ENCODE data around the gene ZBTB39.
"Not testable (repeated sequence)": the region's sequence is repeated elsewhere in the genome, so short reads cannot be mapped to it uniquely, and the experiment has no call there.

The ZBTB39 gene

GRCh38 chr12:57005980-57006808 lies at the start of gene ZBTB39:
ZBTB39 (minus strand) TSS chr12:57006546; CDS start chr12:57004917, 1,629 bp downstream.
- DNase-seq, result peak; percentile 60

DNA sequence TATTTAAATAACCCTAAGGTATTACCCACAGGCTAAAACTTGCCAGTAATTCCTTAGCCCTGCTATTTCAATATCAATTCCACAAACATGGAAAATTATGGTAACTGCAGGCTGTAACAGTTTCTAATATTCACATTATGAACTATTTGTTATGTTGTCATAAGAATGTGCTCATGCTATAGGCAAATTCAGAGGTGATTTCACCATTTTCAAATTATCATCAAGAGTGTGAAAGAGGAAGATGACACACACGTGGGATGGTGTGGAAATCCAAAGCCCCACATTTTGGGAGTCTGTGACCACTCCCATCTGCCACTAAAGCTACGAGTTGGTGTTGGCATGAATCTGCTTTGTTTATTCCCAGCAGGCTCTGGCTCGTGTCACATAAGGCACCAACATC lies 49.5 kb upstream of the ZBTB39 start:
- DNase-seq, result no peak

GRCh38 chr12:57053901-57054300 lies 47.6 kb upstream of the ZBTB39 start:
- DNase-seq, result not testable (repeated sequence)

GRCh38 chr12:57053146-57053545 lies 46.8 kb upstream of the ZBTB39 start:
- not testable (repeated sequence) for DNase-seq

DNA sequence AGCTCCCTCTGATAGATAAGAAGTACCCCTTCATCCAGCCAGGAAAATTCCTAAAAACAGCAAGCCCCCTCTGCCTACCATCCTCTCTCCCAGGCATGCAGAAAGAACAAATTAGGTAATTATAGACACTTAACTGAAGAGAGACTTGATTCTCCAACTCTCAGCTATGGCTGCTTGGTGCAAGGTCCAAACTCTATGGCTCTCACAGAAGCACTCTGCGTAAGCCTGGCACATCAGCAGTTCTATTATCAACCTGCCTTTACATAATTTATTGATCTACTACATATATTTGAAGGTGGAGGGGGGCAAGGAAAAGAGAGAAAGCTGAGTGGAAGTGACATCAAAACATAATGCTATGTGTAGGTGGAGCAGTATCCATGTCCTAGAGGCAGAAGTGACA lies 44.7 kb upstream of the ZBTB39 start:
- DNase-seq, result no peak

DNA sequence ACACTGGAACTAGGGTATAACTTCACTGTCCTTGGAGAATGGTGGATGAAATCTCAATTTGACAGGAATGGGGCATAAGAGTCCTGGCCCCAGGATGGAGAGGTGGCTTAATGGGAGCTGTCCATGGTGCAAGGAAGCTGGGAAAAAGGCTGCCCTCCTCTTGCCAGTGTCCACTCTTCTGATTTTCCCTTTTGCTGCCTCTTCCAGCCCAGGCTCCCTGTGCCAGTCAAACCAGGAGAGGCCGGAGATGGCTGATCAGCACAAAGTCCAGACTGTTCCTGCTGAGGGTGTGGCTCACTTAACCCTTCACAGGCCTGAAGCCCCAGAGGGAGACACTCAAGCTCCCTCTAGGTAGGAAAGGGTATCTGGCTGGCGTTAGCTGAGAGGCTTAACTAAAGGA lies 43.5 kb upstream of the ZBTB39 start, which contains the start of gene MYO1A:
TSS of gene MYO1A (minus strand) at position 240 of the 400 bp plus-strand sequence. CDS start 1,806 bp downstream, outside the sequence.
- no peak for DNase-seq

- no peak for DNase-seq
Observed at GRCh38 chr12:57049119-57049446, 42.7 kb upstream of the ZBTB39 start.

GRCh38 chr12:57048423-57049118 lies 42.2 kb upstream of the ZBTB39 start:
- no peak for DNase-seq

GRCh38 chr12:57047981-57048380 lies 41.6 kb upstream of the ZBTB39 start:
- no peak for DNase-seq

DNA sequence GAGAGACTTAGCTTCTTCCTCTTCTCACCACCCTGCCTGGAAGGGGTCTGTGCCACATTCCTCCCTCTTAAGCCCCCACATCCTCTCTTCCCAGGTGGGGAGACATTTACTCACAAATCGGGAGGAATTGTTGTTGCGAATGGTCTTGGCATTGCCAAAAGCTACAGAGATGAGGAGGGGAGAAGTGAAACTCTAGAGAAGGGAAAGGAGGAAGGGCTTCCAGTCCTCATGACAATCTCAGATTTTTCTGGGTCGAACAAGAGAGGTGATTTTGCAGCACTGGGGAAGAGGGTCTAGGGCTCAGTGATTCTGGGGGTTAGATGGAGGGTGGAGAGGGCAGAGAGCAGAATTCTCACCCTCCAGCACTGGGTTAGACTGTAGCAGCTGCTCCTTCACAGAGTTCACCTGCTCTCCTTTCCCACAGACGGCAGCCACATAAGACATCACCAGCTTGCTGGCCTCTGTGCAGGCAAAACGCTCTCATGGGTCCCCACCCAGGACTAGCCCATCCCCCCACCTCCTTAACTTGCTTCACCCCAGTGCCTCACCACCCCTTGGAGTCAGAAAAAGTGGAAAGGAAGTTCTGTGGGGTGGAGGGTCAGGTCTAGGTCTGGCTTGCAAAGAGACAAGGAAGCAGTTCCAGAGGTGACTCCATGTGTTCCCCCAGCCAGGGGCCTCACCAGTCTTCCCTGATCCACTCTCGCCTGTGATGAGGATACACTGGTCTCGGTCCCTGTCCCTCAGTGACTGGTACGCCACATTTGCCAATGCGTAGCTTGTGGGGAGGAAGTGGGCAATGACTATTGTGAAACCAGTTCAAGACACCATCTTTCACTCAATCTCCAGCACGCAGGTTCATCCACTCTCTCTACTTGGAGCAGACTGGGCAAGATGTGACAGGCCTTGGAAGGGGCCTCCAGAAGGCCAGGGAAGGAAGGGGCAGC lies 40.9 kb upstream of the ZBTB39 start:
- no peak for DNase-seq

GRCh38 chr12:57046086-57046791 lies 39.9 kb upstream of the ZBTB39 start:
- DNase-seq, result no peak

GRCh38 chr12:57044889-57045288 lies 38.5 kb upstream of the ZBTB39 start:
- DNase-seq, result no peak

DNA sequence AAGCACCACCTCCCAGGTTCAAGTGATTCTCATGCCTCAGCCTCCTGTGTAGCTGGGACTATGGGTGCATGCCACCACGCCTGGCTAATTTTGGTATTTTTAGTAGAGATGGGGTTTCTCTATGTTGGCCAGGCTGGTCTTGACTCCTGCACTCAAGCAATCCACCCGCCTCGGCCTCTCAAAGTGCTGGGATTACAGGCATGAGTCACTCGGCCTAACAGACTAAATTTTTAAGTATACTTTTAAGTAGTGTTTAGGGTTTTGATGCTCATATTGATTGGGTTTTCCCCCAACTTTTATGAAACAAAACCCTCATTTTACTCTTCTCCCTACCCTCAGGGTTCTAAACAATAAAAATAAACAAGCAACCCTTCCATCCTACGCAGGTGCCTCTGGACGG lies 38.1 kb upstream of the ZBTB39 start:
- no peak for DNase-seq

DNA sequence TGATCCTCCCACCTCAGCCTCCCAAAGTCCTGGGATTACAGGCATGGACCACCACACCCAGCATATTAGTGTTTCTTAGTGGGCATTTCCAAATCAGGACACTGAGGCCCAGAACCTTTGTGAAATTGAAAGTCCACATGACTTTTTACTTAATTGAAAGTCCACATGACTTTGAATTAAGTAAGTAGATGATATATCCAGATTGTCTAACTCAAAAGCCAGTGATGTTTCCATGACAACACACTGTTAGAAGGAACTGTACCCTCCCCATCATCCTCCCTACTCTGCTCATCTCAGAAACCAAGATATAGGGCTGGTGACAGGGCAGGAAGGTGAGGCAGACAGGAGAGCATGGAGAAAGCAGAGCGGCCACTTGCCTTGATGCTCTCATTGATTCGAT lies 36.3 kb upstream of the ZBTB39 start:
- no peak for DNase-seq

GRCh38 chr12:57040750-57041149 lies 34.4 kb upstream of the ZBTB39 start:
- no peak for DNase-seq

DNA sequence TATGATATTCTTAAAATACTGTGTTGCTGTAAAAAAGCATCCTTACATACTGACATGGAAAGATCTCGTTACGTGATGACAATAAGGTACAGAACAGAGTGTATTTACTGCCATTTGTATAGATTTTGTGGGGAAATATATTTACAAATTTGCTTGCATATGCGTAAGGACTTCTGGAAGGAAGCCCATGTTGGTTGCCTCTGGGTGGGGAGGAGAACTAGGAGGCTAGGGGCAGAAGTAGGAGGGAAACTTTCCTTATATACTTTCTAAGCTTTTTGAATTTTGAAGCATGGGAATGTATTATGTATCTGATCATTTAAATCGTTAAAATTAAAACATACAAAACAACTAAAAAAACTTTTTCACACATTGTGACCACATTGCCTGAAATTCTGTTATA lies 33.9 kb upstream of the ZBTB39 start:
- DNase-seq, result no peak

- DNase-seq, result no peak
Observed at GRCh38 chr12:57039016-57039798, 32.9 kb upstream of the ZBTB39 start.

GRCh38 chr12:57037264-57037663 lies 30.9 kb upstream of the ZBTB39 start:
- DNase-seq, result no peak

DNA sequence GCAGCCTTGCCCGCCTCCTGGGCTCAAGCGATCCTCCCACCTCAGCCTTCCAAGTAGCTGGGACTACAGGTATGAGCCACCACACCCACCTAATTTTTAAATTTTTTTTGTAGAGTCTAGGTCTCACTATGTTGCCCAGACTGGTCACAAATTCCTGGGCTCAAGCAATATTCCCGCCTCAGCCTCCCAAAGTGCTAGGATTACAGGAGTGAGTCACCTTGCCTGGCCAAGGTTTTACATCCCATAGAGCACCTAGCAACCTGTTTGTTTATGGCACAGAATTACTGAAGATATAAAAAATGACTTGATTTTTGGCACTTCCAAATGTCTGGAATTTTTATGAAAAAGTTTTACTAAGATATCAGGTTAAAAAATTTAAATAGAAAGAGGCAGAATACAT lies 27.1 kb upstream of the ZBTB39 start:
- no peak for DNase-seq

DNA sequence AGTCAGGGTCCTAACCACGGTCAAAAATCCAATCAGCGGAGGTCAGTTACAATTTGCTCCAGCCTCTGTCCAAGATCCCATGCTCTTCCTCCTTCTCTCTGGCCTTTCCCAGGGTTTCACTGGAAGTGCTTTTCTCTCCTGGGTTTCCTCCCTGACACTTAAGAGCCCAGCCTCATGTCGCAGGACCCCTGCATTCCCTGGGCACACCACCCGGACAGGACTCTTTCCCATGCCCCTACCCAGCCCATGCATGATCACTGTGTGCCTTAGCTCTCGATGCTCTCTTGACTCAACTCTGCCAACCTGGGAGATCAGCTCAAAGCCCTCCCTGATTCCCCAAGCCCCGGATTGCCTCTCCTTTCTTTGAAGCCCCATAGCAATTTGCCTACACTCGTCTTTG lies 25.4 kb upstream of the ZBTB39 start:
- DNase-seq, result no peak

- no peak for DNase-seq
Observed at GRCh38 chr12:57031138-57031725, 24.9 kb upstream of the ZBTB39 start.
